Adrenal gland (tissue), 12 donors: ENCODE data around the gene PTPRN. TPM values are rescaled to one million over a fixed set of nuclear protein-coding genes. Genes with fewer than 3 reads are reported as not detected.
A peak's percentile ranks its signal among the peaks of the same experiment; 100 is the strongest.
"Not testable (repeated sequence)": the region's sequence is repeated elsewhere in the genome, so short reads cannot be mapped to it uniquely, and the experiment has no call there.

Source experiments
- DNase-seq, 7 donors: peaks; one replicate each; pipeline ENCODE4 v3.0.0-alpha.2; 2019 to 2020
- H3K27ac ChIP-seq, 5 donors: fragments of 200-600 bp; sonication (generic) in 4 of 5; 1 replicate in 3 of 5; 2 replicates in 2 of 5; pipeline versions ENCODE4 v1.5.1 to v1.8.0; 2016 to 2020; ENCODE audit warnings: mild to moderate bottlenecking in 1 of 5
- H3K27me3 ChIP-seq: fragments of 200-600 bp; 2 replicates; pipeline ENCODE4 v1.8.0; 2021
- H3K36me3 ChIP-seq, 2 donors: fragments of 200-600 bp; replicated peaks in 1 of 2; 1 replicate in 1 of 2; 2 replicates in 1 of 2; pipeline versions ENCODE4 v1.5.1 to v1.8.0; 2018 to 2022
- H3K4me1 ChIP-seq, 2 donors: fragments of 200-600 bp; replicated peaks in 1 of 2; 1 replicate in 1 of 2; 2 replicates in 1 of 2; pipeline versions ENCODE4 v1.5.1 to v1.8.0; 2018 to 2021
- H3K4me3 ChIP-seq, 4 donors: fragments of 200-600 bp; sonication (generic) in 3 of 4; one replicate each; pipeline ENCODE4 v1.5.1; 2016 to 2018
- H3K9me3 ChIP-seq, 3 donors: fragments of 200-600 bp; sonication (generic) in 1 of 3; replicated peaks in 1 of 3; 1 replicate in 2 of 3; 2 replicates in 1 of 3; pipeline versions ENCODE4 v1.5.1 to v1.8.0; 2016 to 2021
- CTCF ChIP-seq, 6 experiments: fragments of 450-650 bp in 4 of 6; fragments of 200-600 bp in 2 of 6; sonication (generic) in 1 of 6; IDR thresholded peaks; 1 replicate in 5 of 6; 2 replicates in 1 of 6; pipeline versions ENCODE4 v1.5.1 to v1.8.0; 2016 to 2021; ENCODE audit warnings: antibody characterized with exemption in 6 of 6, mild to moderate bottlenecking in 2 of 6, moderate library complexity in 1 of 6
- POLR2A ChIP-seq, 2 donors: fragments of 450-650 bp; IDR thresholded peaks; one replicate each; pipeline ENCODE4 v1.6.1; 2017; ENCODE audit warnings: antibody characterized with exemption in 2 of 2, mild to moderate bottlenecking in 2 of 2, moderate library complexity in 1 of 2
- WGBS, 4 donors: extraction: QIAGEN DNeasy Blood & Tissue Kit in 2 of 4; methylation state at CpG; one replicate each; pipeline versions ENCODE4 v1.1.5 to v1.1.7; 2013 to 2017; 5-methylcytosine and 5-hydroxymethylcytosine counted together
- intact Hi-C, 2 donors: fragments of 100-400 bp; cut with DNase I; formaldehyde crosslinking; loops; one replicate each; pipeline versions ENCODE4 v1.14.1 to v1.15.0; 2022 to 2023
- polyA plus RNA-seq, 3 donors: library from polyadenylated mRNA; stranded (reverse); fragments of 200-250 nt in 2 of 3; fragments of 350-450 nt in 1 of 3; fragmentation: Illumina TruSeq in 1 of 3; extraction: RNeasy Lipid Tissue Mini Kit (QIAGEN cat#74804) in 1 of 3; gene quantifications; one replicate each; pipeline ENCODE4 v1.2.3, GENCODE V29; 2013 to 2014
- total RNA-seq, 9 donors: library from RNA; depleted of rRNA in 4 of 9; stranded (reverse); fragments of >200 nt in 4 of 9; fragments of 120-200 nt in 1 of 9; fragmentation: NEBNext Ultra II Directional in 1 of 9; extraction: Animal tissue kit (Norgen Biotek cat#: 25700) in 1 of 9; gene quantifications; one replicate each; pipeline versions ENCODE4 v1.1.0 to v1.2.4, GENCODE V29; 2013 to 2023
- donor health status: healthy with polysubstance abuse.
- donor health status: Bipolar disorder and iron deficiency.
- donor health status: DM: yes; HTN: yes; CAD: no.
- donor health status: DM: no; HTN: no; CAD: no.
- donor health status: DM: no; HTN: no; CAD: no.
- donor health status: DM: yes; HTN: yes; CAD: no.

PTPRN gene
- total and polyA plus RNA-seq, 12 donors: 0.39 to 106 (median 9.0) TPM; not detected in 1

DNA sequence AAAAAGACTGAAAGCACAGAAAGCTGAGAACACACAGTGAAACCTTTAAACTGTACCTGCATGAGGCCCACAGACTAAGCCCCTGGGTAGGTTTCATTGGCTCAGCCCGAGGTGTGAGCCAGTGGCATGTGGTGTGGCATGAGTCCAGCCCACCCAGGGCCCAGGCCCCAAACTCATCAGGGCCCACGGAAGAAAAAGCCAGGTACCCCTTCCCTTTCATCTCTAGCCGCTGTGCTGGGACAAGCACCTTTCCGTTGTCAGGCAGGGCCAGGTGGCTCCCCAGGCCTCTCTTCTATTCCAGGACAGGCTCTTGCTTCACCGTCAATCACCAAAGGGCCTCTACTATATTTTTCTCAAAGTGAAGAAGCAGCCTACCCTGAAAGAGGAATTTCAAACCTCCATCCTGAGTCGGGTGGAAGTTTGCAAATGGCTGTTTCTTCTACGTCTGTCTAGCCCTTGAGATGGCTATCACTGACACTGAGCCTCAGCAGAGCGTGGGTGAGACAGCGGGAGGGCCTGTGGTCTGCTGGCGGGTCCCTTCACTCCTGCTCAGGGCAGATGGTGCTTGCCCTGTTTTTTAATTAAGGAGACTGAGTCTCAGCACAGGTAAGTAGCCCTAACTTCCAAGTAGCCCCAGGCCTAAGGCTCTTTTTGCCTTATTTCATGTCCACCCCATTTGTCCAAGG, 21.5 kb downstream of the PTPRN start:
- DNase-seq: no peak
- Histone ChIP-seq H3K9me3 (no peaks in the 10 kb centered on the region), H3K27me3 (no peaks in the 10 kb centered on the region), H3K27ac (peak overlapping the region in 1 of 5 donors; percentile 26), H3K4me3 (no peak overlapping the region), H3K4me1 (peaks cover 0 to 18% of the 10 kb centered on the region in 2 donors), H3K36me3 (peaks cover 0 to 29% of the 10 kb centered on the region in 2 donors)
- 80 to 90% (median 83%) methylated on average over 10 of the region's 10 CpGs for WGBS, 4 donors
- intact Hi-C loops: no loop called here
- TF ChIP-seq POLR2A (IDR thresholded peaks at IDR 0.05) (no peak), CTCF (IDR thresholded peaks at IDR 0.05) (no peak)

DNA sequence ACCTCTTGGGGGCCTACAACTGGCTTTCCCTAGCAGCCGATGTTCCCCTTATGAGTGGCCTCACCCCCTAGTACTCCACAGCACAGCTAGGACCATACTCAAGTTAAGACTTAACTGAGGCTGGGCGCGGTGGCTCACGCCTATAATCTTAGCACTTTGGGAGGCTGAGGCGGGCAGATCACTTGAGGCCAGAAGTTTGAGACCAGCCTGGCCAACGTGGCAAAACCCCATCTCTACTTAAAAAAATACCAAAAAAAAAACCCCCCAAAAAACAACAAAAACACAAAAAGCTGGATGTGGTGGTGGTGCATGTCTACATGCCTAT, 22.1 kb downstream of the PTPRN start:
- peaks cover 0 to 18% of the 10 kb centered on the region in 2 donors for H3K4me1 ChIP-seq
- H3K36me3 ChIP-seq: peaks cover 0 to 36% of the 10 kb centered on the region in 2 donors
- H3K9me3 ChIP-seq, intact Hi-C loops, H3K27me3 ChIP-seq, H3K4me3 ChIP-seq, DNase-seq: not testable (repeated sequence)
- H3K27ac ChIP-seq: peak overlapping the region in 2 of 5 donors; percentile 23 to 69
- 89 to 93% (median 91%) methylated on average over 6 of the region's 6 CpGs for WGBS, 4 donors

DNA sequence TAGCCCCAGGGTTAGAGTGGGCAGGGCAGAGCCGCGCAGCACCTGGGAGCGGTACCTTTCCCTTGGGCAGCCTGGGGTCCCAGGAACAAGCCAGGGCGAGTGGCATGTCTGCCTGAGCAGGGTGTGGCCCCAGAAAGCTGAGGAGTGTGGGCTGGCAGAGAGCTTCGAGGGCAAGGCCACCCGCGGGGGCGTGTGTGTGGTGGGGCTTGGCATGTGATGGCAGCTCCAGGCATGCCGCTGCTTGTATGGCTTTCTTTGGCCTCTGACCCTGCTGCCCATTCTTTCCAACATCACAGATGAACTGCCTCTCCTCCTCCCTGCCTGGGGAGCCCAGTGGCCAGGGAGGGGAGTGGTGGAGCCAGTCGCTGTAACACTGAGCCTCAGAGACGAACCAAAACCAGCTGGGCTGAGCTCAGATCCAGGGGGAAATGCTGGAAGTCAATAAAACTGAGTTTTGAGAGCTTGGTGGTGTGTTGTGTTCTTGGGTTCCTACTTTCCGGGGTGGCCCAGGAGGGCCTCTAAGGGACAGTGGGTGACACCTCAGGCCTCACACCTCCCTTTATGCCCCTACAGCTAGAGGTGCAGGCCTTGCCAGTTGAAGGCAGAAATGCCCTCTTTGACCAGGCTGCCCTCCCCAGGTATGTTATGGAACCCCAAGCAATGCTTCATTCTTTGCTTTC, 22.6 kb downstream of the PTPRN start:
- Histone ChIP-seq H3K9me3 (no peaks in the 10 kb centered on the region), H3K36me3 (peaks cover 0 to 41% of the 10 kb centered on the region in 2 donors), H3K27me3 (no peaks in the 10 kb centered on the region), H3K4me3 (no peak overlapping the region), H3K27ac (peak overlapping the region in 3 of 5 donors; percentile 23 to 69 (median 65)), H3K4me1 (peaks cover 0 to 18% of the 10 kb centered on the region in 2 donors)
- intact Hi-C loops: no loop called here
- DNase-seq: peak in 3 of 7 donors; percentile 55 to 71 (median 55)
- TF ChIP-seq CTCF (IDR thresholded peaks at IDR 0.05): no peak
- no peak for TF ChIP-seq POLR2A (IDR thresholded peaks at IDR 0.05)
- WGBS, 4 donors: 58 to 100% (median 63%) methylated on average over 1 to 12 of the region's 12 CpGs

DNA sequence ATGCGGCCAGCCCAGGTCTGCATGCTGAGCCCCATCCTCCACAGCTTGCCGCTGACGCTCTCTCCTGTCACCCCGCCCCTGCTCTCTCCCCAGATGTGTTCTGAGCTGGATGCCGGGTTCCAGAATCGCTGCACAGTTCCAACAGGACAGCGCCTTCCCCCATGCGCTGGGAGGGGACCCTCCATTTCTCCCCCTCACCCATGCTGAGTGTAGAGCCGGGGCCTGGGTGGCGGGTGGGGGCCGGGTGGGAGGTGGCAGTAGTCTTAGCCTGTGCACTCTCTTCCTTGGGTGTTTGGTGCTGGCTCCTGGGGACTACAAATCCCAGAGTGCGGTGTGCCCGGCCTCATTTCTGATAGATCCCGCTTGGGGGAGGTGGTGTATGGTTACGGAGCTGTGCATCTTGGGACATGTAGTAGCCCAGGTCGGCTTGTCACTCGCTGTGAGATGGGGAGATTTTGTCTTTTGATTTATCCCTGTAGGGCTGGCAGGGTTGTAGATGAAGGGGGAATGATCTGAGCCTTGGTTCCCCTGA, 23.2 kb downstream of the PTPRN start:
- Histone ChIP-seq H3K9me3 (no peaks in the 10 kb centered on the region), H3K4me1 (peaks cover 0 to 21% of the 10 kb centered on the region in 2 donors), H3K27ac (peak overlapping the region in 2 of 5 donors; percentile 65 to 69), H3K4me3 (no peak overlapping the region), H3K27me3 (no peaks in the 10 kb centered on the region), H3K36me3 (peaks cover 0 to 47% of the 10 kb centered on the region in 2 donors)
- no peak for TF ChIP-seq CTCF (IDR thresholded peaks at IDR 0.05)
- TF ChIP-seq POLR2A (IDR thresholded peaks at IDR 0.05): no peak
- WGBS, 4 donors: 67 to 81% (median 73%) methylated on average over 11 to 17 of the region's 17 CpGs
- peak in 6 of 7 donors; percentile 58 to 83 (median 62) for DNase-seq
- intact Hi-C loops: no loop called here
